Measurements from ENCODE around the gene TPD52L1.

GRCh38 chr6:125144822-125145221 lies 8.8 kb upstream of the TPD52L1 start:
- TF ChIP-seq MYC (CRISPR knock-in tag; IDR thresholded peaks at IDR 0.05; ENCODE audit: borderline replicate concordance): no peak
- TF ChIP-seq ELK4 (CRISPR knock-in tag; IDR thresholded peaks at IDR 0.05; ENCODE audit: borderline replicate concordance): no peak
- TF ChIP-seq SNAPC4 (CRISPR knock-in tag; IDR thresholded peaks at IDR 0.05): no peak
- no peak for TF ChIP-seq FOXK1 (CRISPR knock-in tag; IDR thresholded peaks at IDR 0.05; ENCODE audit: borderline replicate concordance, low read depth)
- no peak for TF ChIP-seq SRSF1 (optimal IDR thresholded peaks at IDR 0.05; ENCODE audit: low read depth, low read length)
- no peak for TF ChIP-seq HOXA9 (CRISPR knock-in tag; IDR thresholded peaks at IDR 0.05; ENCODE audit: borderline replicate concordance)
- no peak for TF ChIP-seq ZNF280D (CRISPR knock-in tag; IDR thresholded peaks at IDR 0.05)
- TF ChIP-seq CTCF (CRISPR knock-in tag; IDR thresholded peaks at IDR 0.05): no peak
- TF ChIP-seq ZFP36 (IDR thresholded peaks at IDR 0.05; ENCODE audit: borderline replicate concordance, low read depth, low read length, partially characterized antibody): no peak
- TF ChIP-seq CBX2 (IDR thresholded peaks at IDR 0.05; ENCODE audit: low read depth, low read length): no peak
- TF ChIP-seq CBX2 (CRISPR knock-in tag; IDR thresholded peaks at IDR 0.05; ENCODE audit: low read depth): no peak
- TF ChIP-seq TOE1 (CRISPR knock-in tag; IDR thresholded peaks at IDR 0.05): no peak
- no peak for TF ChIP-seq HMG20B (CRISPR knock-in tag; conservative IDR thresholded peaks at IDR 0.05)
